GM18499 (cell line): Measurements from ENCODE around the gene MBNL1.
"Not testable (repeated sequence)": the region's sequence is repeated elsewhere in the genome, so short reads cannot be mapped to it uniquely, and the experiment has no call there.

Experiments used
- ATAC-seq: cut with Tn5 transposase; IDR thresholded peaks from one replicate; pipeline ENCODE4 v1.9.1; 2021; ENCODE audit warnings: moderate number of reproducible peaks; ENCODE audit not compliant: insufficient read depth, unreplicated experiment

The MBNL1 gene

DNA sequence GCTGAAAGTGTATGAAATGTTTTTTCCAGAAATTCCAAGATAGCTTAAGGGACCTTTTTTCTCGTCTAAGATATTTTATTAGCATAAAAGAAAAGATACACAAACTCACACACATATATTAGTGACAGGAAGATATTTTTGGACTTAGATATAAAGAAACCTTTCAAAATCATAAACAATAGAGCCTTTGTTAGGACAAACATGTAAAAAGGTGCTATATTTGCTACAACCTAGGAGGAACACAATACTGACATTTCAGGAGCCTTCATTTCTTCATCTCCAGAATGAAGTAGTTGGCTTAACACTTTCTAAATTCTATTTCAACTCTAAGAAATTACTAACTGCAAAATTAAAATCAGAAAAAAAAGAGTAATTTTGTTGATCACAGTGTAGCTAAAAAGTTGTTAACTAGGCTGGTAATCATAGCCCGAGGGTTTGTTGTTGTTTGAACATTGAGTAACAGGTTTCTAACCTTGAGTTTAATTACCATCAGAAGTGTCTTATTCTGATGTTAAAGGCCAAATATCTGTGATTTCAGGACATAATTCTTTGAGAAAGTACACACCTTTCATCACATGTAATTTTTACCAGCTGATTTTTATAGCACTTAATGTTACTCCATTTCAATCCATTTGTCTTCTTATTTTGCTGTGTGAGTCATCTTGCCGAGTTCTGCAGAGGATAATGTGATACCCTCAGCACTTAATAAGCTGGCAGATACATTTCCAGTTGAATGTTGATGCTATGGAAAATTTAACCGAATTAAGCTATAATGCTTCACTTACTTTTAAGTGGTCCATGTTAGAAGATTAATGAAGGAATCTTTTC lies 97.3 kb downstream of the MBNL1 start:
- ATAC-seq, result no peak

DNA sequence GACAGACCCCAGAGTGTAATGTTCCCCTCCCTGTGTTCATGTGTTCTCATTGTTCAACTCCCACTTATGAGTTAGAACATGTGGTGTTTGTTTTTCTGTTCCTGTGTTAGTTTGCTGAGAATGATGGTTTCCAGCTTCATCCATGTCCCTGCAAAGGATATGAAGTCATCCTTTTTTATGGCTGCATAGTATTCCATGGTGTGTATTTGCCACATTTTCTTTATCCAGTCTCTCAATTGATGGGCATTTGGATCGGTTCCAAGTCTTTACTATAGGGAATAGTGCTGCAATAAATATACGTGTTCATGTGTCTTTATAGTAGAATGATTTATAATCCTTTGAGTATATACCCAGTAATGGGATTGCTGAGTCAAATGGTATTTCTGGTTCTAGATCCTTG lies 98.5 kb downstream of the MBNL1 start:
- not testable (repeated sequence) for ATAC-seq

DNA sequence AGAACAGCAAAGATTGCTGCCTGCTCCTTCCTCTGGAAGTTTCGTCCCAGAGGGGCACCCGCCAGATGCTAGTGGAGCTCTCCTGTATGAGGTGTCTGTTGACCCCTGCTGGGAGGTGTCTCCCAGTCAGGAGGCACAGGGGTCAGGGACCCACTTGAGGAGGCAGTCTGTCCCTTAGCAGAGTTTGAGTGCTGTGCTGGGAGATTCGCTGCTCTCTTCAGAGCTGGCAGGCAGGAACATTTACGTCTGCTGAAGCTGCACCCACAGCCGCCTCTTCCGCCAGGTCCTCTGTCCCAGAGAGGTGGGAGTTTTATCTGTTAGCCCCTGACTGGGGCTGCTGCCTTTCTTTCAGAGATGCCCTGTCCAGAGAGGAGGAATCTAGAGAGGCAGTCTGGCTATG lies 103.9 kb downstream of the MBNL1 start:
- not testable (repeated sequence) for ATAC-seq

DNA sequence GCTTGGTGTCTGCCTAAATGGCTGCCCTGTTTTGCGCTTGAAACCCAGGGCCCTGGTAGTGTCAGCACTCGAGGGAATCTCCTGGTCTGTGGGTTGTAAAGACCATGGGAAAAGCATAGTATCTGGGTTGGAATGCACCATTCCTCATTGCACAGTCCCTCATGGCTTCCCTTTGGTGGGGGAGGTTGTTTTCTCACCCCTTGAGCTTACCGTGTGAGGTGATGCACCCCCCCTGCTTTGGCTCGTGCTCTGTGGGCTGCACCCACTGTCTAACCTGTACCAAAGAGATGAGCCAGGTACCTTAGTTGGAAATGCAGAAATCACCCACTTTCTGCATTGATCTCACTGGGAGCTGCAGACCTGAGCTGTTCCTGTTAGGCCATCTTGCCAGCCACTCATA lies 104.7 kb downstream of the MBNL1 start:
- ATAC-seq, result no peak

DNA sequence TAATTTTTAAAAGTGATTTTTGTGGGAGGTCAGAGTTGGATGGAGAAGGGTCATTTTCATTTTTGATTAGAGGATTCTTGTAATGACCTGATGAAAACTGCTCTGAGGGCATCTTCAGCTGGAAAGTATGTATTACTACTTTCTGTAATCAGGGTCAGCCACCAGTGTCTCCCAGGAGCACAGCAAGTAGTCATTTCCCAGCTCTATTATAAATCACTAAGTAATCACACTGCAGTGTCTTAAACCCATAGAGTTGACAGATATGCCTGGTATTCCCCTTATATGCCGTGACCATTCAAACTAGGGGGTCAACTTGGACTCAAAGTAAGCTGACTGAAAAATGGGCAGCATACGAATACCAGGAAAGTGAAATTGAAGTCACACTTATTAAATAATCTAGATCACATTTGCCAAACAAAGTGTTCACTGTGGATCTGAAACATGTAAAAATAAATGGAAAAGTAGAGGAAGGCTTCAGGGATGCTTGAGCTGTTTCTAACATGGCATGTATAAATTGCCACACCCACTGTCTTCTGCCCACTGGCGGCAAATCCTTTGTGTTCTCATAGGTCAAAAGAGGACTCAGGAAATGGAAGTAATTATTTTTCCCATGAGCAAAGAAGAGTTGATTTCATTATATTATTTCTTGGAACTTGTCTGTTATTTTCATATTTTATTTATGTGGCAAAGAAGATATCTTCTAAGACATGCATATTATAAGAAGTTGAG lies 105.7 kb downstream of the MBNL1 start:
- ATAC-seq, result no peak

DNA sequence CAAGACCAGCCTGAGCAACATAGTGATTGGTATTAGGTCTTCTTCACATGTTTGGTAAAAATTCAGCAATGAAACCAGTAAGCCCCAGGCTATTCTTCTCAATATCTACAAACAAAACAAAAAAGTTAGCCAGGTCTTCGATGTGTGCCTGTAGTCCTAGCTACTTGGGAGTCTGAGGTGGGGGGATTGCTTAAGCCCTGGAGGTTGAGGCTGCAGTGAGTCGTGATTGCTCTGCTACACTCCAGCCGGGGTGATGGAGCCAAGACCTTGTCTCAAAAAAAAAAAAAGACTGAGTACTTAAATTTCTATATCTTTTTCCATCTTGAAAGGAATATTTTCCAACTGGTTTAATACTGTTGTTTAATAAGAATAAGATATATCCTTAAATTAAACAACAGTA lies 106.8 kb downstream of the MBNL1 start:
- ATAC-seq, result no peak

GRCh38 chr3:152376351-152377183 lies 107.8 kb downstream of the MBNL1 start:
- peak; percentile 75 for ATAC-seq

- peak; percentile 16 for ATAC-seq
Measured at GRCh38 chr3:152377184-152377570, 108.4 kb downstream of the MBNL1 start.

- no peak for ATAC-seq
Measured at GRCh38 chr3:152379415-152380042, 110.8 kb downstream of the MBNL1 start.

- ATAC-seq, result no peak
Measured at GRCh38 chr3:152380043-152380442, 111.3 kb downstream of the MBNL1 start.

DNA sequence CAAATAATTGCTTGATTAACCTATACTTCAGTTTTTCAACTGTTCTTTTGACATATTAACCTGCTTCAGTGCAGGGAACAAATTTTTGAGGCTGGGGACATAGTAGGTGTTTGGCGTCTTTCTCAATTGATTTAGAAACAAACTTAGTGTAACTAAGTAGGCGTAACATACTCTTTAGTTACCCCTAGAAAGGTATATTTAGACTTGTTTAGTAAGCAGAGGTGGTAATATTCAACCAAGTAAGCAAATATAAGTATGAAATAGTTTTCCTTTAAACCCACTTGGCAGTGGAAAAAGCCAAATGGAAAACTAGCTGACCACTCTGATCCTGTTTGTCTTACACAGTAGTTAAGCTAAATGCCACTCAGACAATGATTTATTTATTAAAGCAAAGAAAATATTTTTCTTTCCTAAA lies 113.2 kb downstream of the MBNL1 start:
- no peak for ATAC-seq

GRCh38 chr3:152382312-152383135 lies 113.8 kb downstream of the MBNL1 start:
- ATAC-seq, result no peak

DNA sequence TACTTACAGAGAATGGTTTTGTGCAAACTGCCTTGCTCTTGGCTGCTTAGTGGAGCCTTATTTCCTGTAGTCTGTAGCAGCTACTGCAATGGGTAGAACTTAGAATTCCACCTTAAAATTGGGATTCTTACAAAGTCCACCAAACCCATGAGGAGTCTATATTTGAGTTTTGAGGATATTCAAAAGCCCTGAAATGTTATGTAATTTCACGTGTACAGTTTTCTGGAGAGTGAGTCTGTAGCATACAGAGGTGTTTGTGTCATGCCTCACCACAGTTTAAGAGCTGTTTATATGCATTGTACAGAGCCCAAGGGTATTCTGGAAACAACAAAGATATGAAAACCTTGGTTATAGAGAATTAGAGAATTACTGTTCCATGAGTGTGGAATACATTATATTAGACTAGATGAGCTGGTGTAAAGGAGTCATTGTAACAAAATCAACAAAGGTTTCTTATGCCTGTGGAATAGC lies 114.4 kb downstream of the MBNL1 start:
- no peak for ATAC-seq

DNA sequence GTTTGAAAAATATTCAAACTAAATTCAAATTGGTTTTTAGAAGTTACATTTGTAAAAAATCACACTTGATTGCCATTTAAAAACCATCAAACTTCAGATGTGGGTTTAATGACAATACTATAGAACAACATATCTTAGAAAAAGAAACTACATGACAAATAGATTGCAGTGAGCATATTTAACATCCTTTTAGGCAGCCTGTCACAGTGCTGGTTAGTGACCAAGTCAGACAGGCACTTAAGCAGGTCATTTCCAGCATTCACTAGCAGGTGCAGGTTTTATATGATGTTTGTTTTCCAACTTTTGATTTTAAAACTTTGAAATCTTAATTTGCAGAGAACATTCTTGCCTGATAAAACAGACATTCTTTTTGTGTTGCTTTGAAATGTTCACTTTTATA lies 115.7 kb downstream of the MBNL1 start:
- no peak for ATAC-seq

GRCh38 chr3:152385761-152386160 lies 117.0 kb downstream of the MBNL1 start:
- ATAC-seq, result no peak

DNA sequence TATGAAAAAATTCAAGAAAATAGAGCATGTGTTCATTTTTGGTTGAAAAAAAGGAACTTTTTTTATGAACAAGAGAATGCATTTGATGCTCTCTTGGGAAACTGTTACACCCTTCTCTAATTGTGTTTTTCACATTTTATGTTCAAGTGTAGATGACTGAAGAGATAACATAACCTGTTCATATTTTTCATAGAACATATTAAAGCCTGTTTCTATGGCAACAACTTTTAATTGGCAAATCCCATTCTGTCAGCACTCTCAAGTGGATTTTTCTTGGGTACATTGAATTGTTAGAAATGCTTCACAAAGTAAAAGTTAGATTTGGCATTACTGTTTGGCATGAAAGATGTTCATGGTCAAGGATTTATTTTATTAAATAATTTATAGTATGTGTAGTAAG lies 117.5 kb downstream of the MBNL1 start:
- no peak for ATAC-seq

GRCh38 chr3:152388631-152389030 lies 119.9 kb downstream of the MBNL1 start:
- no peak for ATAC-seq

GRCh38 chr3:152389316-152389934 lies 120.7 kb downstream of the MBNL1 start:
- ATAC-seq, result no peak

DNA sequence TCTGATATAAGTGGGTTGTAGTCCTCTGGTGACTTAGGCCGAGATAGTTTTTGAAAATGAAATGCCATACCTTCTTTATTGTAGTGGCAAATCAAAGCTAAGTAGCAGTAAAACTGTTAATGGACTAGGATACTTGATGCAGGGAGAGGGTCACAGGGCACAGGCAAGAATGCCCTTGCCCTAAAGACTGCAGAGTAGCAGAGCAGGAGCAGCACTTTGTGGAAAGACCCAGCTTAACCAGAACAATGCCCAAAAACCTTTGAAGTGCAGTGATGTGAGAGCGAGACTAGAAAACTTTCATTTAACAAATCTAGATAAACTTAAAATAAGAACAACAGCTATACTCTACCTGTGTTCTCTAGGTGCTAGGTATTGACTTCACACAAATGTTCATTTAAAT lies 121.9 kb downstream of the MBNL1 start:
- no peak for ATAC-seq
